Measurements from ENCODE around the gene MRPS10.
"Not testable (repeated sequence)": the region's sequence is repeated elsewhere in the genome, so short reads cannot be mapped to it uniquely, and the experiment has no call there.

Gene MRPS10

DNA sequence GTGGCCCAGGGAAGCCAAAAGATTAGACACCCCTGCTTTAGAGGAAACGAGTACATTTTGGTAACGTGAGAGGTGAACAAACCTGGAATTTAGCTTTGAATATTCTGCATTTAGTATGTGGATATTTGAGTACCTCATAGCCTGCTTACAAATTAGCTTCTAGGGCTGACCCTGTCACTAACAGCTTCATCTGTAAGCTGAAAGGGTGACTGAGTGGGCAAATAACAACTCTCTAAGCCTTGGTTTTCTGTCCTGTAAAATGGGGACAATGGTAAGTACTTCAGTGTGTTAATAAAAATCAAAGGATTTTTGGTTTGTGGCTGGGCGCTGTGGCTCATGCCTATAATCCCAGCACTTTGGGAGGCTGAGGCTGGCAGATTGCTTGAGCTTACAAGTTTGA, 14.5 kb downstream of the MRPS10 start:
- DNase-seq, result no peak

DNA sequence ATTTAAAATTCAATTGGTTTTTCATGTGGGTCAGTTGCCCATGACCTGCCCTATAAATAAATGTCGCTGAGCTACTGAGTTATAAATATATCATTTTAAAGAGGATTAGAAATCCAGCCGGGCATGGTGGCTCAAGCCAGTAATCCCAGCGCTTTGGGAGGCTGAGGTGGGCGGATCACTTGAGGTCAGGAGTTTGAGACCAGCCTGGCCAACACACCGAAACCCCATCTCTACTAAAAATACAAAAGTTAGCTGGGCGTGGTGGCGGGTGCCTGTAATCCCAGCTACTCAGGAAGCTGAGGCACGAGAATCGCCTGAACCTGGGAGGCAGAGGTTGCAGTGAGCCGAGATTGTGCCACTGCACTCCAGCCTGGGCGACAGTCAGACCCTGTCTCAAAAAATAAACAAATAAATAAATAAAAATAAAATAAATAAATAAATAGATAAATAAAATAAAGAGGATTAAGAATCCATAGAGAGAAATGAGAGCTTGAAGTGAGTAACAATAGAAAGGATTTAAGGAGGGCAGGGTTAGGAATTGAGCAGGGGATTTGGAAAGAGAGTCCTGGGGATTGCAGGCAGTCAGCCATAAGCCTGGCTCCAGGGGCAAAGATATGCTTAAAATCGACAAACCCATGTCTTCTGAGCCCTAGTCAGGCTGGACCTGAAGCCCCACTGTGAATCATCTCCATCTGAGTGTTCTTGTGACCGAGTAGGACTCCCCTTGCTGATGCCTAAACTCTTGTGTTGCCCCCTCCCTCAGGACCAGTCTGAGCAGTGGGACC, 15.3 kb downstream of the MRPS10 start:
- not testable (repeated sequence) for DNase-seq

DNA sequence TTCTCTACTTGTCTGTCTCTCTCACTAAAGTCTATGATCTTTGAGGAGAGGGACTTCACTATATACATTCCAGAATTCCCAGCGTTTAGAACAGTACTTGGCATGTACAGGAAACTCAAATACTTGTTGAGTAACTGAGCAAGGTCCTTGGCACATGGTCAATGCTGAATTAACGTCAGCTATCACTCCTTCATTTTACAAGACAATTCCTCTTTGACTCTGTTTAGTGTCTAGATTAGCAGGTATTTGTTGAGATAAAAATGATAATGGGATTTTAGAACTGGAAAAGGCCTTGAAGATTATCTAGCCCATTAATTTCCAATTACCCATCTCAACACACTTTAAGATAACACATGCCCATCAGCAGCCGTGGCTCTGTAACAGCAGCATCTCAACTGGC, 16.3 kb downstream of the MRPS10 start:
- DNase-seq, result no peak

DNA sequence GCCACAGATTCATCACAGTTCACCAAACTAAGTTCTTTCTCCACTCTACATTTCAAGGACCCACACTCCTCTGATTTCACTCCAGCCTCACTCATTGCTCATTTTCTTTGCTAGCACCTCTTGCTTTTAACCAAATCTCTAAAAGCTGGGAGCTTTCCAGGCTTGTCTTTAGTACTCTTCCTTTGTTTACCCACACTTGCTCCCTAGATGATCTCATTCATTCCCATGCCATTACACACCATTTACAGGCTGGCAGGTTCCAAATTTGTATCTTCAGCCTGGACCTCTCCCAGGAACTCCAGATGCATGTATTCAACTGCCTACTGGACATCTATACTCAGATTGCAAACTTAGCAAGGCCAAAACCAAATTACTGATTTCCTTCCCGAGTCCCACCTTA, 17.6 kb downstream of the MRPS10 start:
- no peak for DNase-seq

DNA sequence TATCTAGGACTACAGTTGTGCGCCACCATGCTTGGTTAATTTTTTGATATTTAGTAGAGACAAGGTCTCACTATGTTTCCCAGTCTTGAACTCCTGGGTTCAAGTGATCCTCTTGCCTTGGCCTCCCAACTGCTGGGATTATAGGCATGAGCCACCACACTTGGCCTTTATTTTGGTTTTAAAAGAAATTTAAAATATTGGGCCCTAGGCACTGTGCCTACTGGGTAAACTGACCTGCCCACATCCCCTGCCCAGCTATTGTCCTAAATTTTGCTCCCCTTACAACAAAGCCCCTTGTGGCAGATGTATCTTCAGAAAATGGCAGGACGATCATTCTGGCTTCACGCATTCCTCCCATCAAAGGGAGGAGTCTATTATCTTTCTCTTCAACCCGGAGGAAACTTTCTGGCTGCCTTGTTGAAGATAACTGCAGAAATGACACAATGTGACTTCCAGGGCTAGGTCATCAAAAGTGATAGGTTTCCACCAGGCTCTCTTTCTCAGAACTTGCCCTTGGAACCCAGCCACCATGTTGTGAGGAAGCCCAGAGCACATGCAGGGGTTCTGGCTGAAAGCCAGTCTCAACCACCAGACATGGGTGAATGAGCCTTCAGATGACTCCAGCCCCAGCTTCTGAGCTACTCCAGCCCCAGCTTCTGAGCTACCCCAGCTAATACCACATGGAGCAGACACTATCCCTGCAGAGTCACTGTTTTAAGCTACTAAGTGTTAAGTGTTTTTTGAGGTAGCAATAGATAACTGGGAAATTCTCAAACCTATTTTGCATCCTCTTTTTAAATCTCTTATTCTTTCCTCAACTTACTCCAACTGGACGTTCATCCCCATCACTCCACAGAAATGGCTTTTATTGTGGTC, 18.3 kb downstream of the MRPS10 start:
- no peak for DNase-seq

DNA sequence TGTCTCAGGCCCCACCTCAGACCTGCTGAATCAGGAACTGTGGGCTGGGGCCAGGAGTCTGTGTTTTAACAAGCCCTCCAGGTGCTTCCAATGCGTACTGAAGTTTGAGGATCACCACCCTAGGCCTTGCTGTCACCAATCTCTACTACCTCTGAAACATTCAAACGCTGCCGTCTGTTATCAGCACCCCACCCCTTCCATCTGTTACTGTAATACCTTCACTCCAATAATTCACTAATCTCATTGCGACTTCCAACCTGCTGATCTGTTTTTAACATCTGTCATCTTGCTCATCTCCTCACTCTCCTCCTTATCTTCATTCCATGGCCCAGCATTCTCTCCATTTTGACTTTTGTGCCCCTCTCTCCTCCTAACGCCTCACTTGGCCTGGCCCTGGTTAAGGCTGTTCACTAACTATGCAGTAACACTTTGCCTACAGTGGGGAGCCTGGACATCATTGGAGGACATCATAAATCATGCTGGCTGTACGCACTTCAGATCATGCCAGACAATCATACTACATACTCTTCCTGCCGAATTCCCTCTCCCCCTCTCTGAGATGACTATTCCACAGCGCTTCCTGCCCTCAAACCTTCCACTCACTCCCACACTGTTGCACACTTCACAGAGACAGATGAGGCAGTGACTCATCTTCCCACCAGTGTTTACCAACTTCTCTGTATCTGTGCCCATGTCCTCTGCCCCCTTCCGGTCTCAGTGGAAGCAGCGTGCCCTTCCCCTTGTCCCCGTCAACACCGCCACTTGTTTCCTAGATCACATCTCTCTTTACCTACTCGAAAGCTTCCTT, 19.9 kb downstream of the MRPS10 start:
- no peak for DNase-seq

DNA sequence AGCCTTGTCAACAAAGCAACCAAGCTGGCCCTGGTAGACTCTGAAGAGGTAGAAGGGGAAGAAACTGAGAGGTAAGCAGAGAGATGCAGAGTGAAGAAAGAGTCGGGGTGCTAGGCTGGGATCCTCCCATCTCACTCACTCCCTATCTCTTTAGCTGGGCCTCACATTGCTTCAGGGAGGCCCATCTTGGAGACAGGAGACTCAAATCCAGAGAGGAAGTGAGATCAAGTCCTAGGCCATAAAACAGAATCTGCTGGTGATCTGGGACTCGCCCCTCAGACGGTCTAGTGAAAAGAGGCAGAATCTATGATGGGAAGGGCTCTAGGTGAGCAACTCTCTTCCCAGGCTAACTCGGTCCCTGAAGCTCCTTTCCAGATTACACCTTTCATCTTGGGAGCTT, 22.2 kb downstream of the MRPS10 start:
- DNase-seq, result no peak

DNA sequence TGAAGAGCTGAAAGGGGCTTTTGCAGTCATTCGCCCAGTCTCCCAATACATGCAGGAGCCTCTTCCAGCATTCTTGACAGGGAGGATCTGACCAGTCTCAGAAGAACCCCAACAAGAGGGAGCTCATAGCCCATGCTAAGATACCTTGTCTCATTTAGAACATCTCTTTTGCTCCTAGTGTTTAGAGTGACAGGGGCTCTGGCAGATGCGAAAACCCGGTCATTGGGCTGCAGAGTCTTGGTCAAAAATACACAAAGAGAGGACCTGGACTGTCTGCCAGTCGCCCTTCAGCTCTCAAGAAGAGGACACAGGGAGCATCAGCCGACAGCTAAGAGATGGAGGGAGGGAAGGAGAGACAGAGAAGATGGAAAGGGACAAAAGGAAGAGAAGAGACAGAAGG, 23.6 kb downstream of the MRPS10 start:
- DNase-seq, result no peak

DNA sequence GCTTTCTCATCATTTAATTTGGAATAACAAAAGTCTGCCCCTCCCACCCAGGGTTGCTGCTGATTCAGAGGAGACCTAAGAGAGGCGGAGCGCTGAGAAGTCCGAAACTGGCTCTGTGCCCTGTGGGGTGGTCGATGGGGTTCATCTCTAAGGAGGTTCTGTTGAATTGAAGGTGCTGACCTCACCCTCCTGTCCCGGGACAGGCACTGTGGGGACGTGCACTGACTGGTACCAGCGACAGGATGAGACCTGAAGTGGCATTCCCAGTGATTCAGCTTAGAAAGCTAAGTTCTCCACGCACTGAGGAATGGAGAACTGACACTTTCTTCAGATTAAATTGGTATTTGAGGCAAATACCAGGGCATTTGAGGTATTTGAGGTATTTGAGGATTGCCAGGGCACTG, 24.2 kb downstream of the MRPS10 start:
- DNase-seq, result no peak

DNA sequence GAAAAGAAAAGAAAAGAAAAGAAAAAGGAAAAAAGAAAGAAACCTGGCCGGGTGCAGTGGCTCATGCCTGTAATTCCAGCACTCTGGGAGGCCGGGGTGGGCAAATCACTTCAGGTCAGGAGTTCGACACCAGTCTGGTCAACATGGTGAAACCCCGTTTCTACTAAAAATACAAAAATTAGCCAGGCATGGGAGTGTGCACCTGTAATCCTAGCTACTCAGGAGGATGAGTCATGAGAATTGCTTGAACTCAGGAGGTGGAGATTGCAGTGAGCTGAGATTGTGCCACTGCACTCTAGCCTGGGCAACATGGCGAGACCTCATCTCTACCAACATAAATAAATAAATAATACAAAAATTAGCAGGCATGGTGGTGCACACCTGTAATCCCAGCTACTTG, 25.3 kb downstream of the MRPS10 start:
- not testable (repeated sequence) for DNase-seq

DNA sequence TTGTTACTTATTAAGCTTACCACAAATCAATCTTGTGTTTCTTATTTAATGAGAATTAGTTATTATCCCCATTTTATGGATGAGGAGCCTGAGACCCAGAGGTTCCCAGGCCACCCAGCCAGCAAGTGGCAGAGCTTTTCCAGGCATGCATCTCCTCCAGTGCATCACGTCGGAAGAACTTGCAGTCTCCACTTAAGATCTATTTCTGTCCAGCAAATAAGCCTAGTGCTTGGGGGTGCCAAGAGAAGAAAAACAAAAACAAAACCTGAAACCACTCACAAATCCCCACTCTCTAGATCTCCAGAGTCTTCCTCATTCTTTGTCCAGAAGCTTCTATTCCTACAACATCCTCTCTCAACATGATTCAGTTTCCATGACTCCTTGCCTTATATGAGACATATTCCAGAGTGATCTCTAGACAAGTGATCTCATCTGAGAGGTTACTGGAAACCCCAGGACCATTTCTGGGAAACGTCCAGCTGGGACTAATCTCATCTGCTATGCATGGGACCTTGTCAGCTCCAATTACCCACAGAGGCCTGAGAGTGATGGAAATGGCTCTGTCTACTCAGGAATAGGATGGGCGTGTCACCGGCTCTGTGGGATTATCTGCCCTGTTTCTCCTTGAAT, 27.0 kb downstream of the MRPS10 start:
- no peak for DNase-seq

DNA sequence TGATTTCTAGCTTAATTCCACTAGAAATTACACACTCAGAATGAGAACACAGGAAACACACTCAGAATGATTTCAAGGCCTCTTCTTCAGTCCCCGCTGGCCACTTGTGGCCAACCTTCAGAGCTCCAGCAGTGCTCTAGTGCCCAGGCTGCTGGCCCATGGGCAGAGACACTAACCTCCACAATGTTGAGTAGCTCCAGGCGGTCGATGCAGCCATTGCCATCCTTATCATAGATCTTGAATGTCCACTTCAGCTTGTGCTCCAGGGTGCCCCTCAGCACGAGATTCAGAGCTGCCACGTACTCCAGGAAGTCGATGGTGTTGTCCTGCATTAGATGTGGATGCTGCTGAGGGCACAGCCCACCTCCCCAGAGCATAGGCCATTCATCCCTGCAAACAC, 29.3 kb downstream of the MRPS10 start:
- DNase-seq, result no peak

DNA sequence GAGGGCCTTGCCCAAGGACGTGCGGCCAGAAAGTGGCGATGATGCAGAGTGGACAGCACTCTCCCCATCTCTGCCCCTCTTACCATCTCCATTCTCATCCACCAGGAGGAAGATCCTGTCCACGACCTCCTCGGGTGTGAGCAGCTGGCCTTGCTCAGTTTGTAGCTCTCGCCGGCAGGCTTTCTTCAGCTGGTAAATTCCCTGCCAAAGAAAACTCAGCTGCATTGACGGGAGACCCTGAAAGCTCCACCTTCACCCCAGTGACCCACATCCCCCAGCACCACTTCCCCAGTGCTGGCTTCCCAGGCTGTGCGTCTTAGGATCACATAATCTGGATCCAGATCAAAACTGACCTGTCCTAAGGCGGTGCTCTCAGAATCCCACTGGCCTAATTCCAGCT, 32.1 kb downstream of the MRPS10 start:
- DNase-seq, result no peak

DNA sequence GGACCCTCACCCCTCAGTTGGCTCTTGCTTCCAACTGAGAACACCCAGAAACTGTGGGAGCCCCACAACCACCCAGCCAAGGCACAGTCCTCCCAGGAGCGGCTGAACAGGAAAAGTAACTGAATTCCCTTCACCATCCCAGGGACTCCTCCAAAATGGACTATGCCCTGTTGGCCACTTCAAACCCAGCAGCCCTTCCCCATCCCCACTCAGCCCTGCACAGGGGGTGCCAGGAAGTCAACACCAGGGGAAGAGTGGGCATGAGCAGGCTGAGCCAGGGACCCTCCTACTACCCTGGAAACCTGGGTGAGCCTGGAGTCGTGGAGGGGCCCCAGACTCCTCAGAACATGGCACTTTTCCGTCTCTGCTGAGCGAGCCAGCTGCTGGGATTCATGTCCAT, 33.2 kb downstream of the MRPS10 start:
- no peak for DNase-seq

DNA sequence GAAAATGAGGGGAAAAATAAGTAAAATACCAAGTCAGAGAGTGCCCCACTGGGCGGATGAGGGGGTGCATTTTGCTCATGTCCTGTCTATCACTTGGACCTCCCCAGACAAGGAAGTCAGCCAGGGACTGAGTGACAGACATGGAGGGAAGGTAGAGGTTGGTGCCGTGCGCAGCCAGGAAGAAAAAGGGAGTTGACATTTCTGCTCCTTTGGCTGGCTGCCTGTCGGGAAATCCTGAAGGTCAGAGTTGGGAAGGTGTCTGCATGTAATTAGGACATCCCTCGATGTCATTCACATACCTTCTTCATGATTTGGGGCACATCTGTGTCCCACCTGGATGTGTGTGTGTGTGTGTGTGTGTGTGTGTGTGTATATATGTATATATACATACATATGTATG, 35.6 kb downstream of the MRPS10 start:
- no peak for DNase-seq

DNA sequence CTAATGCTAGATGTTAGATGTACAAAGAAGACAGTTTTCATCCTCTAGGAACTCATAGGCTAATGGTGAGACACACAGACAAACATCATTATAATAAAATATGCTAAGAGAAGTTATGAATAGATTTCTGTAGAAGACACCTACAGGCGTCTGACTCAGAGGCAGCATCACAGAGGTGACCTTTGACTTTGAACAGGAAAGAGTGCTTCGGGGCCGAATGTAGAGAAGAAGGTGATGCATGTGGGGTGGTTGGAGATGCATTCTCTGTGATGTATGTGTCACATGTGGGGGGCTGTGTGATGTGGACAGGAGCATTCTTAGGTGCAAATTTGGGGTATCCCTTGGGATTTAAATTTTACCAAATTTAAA, 37.7 kb downstream of the MRPS10 start:
- no peak for DNase-seq

DNA sequence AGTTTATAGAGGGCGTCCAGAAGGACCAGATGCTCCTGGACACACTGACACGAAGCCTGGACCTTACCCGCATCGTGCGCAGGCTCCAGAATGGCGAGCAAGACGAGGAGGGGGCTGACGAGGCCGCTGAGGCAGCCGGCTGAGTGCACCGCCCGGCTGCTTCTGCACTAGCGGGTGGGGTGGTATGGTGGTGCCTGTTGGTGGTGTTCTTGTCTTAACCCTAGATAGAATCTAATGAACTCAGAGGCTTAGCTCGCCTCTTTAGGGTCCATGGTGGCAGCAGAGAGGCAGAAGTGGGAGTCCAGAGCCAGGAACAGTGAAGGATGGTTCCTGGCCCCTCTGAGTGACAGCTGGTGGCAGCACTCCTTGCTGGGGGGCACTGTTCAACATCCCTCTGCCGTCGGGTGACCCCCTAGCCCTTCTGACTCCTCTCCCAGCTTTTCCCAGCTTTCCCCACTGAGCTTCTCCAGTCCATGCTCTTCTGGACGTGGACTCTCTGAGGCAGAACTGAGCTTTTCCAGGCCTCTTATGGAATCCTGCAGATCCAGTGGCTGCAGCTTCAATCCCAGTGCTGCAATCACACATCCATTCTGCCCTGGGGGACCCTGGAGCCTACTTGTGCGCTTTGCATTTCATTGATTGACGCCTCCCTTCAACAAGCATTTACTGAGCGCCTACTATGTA, 38.3 kb downstream of the MRPS10 start:
- DNase-seq, result no peak

DNA sequence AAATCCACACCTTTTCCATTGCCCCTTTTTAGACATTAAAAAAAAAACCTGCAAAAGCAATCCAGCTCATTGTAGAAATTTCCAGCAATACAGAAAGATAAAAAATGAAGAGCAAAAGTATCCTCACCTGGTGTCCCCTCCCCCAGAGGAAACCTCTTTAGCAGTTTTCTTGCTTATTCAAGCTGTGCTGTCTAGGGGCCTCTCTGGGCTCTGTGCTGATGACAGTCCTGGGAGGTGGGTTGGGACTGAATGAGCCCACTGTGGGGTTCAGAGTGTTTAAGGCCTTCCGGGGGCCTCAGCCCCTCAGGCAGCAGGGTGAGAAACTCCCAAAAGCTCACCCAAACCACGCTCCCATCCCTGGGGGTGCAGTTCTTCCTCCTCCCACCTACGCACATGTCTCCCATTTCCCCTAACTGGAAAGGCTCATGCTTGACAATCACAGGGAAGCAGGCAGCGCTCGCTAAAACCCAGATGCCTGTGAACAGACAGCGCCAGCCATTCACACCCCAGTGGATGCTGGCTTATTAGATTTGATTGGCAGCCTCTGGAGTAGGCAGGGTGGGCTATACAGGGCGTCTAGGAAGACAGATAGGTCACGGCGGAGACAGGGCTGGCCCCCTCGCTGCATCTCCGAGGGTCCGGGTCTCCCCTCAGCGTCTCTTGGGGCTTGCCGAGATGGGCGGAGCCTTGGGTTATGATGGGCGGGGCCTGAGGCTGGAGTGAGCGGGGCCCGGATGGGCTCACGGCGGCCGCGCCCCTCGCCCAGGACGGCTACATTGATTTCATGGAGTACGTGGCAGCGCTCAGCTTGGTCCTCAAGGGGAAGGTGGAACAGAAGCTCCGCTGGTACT, 39.9 kb downstream of the MRPS10 start:
- DNase-seq, result no peak

DNA sequence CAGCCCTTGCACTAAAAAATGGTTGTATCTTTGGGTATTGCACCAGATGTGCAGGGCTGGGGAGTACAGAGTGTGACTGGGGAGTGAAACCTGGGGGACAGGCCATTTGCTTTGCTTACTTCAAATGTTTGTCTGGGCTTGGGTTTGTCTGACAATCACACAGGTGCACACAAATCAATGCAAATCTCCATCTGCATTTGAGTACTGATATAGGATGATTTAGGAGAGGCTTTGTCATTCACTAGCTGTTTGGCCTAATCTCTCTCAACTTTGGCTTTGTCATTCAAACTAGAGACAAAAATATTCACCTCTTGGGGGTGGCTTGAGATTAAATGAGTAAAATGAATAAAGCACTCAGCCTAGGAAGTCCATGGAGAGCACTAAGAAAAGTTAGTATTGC, 40.7 kb downstream of the MRPS10 start:
- DNase-seq, result no peak

DNA sequence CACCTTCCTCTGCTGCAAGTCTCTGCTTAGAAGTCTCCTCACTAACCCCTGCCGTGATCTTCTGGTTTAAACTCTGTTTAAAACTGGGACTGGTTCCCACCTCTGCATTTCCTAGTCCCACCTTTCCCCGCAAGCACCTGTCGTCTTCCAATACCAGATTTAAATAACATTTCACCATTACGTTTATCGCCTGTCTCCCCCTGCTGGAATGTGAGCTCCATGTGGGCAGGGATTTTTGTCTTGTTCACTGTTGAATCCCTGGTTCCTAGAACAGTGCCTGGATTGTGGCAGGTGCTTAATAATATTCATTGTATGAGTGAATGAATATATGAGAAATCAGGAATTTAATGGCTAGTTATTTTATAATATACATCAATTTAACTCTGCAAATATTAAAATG, 41.8 kb downstream of the MRPS10 start:
- DNase-seq, result no peak

DNA sequence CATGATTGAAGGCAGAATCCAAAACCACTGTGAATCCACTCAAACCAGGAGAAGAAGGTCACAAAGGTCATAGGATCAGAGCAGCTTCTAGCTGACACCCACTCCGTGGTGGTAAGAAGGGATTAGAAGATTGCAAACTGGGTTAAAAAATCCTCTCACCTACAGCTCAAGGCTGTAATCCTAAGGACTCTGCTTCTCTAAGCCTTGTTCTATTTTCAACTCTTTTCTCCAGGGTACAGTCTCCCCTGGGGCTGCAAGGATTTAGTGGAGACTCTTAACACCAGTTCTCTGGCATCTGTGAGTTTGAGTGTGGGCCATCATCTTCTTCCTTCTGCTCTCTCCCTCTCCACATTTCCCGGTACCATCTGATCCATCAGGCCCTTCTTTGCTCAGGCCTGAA, 44.6 kb downstream of the MRPS10 start, which contains the start of gene GUCA1A:
GUCA1A (plus strand) TSS at position 264 of the 400 bp plus-strand sequence. CDS start 250 bp downstream, outside the sequence.
- no peak for DNase-seq
